ENCODE results near the gene ENOX2.
A peak's percentile ranks its signal among the peaks of the same experiment; 100 is the strongest.
"Not testable (repeated sequence)": the region's sequence is repeated elsewhere in the genome, so short reads cannot be mapped to it uniquely, and the experiment has no call there.

ENOX2 gene, protein sequence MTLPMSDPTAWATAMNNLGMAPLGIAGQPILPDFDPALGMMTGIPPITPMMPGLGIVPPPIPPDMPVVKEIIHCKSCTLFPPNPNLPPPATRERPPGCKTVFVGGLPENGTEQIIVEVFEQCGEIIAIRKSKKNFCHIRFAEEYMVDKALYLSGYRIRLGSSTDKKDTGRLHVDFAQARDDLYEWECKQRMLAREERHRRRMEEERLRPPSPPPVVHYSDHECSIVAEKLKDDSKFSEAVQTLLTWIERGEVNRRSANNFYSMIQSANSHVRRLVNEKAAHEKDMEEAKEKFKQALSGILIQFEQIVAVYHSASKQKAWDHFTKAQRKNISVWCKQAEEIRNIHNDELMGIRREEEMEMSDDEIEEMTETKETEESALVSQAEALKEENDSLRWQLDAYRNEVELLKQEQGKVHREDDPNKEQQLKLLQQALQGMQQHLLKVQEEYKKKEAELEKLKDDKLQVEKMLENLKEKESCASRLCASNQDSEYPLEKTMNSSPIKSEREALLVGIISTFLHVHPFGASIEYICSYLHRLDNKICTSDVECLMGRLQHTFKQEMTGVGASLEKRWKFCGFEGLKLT

DNA sequence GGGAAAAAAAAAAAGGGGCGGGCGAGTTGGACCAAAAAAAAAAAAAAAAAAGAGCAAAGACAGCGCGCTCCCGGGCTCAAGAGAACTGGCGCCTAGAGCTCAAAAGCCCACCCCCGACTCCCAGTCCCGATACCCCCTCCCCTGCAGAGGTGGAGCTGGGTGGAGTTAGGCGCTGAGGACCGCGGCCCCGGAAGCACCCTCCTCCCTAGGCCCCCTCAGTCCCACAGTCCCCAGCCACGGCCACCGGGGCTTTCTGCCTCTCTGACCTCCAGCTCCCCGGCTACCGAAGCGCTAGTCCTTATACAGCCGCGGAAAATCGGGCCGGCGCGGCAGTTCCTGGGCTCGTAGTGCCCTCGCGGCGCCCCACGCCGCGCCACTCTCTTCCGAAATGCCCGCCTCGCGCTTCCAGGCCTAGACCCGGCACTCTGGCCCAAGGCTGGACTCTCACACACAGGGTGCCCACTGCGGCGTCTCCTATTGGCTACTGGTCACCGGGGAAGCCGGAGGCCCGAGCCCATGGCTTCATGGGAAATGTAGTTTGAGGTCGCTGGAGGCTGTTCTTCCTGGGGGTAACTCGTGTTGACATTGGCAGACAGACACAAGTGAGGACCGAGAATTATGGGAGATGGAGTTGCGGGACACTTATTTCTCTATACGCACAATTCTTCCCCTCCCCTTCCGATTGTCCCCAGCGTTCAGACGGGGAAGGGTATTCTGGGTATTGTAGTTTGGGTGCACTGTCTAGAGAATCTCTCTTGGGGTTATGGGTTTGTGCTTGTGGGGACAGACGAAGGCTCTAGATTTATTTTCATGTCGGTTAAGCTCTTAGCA is at the start of gene ENOX2:
ENOX2 (minus strand) TSS at position 427 of the 831 bp plus-strand sequence. CDS start 199,993 bp downstream, outside the sequence.
- FAIRE-seq, result peak; percentile 97

DNA sequence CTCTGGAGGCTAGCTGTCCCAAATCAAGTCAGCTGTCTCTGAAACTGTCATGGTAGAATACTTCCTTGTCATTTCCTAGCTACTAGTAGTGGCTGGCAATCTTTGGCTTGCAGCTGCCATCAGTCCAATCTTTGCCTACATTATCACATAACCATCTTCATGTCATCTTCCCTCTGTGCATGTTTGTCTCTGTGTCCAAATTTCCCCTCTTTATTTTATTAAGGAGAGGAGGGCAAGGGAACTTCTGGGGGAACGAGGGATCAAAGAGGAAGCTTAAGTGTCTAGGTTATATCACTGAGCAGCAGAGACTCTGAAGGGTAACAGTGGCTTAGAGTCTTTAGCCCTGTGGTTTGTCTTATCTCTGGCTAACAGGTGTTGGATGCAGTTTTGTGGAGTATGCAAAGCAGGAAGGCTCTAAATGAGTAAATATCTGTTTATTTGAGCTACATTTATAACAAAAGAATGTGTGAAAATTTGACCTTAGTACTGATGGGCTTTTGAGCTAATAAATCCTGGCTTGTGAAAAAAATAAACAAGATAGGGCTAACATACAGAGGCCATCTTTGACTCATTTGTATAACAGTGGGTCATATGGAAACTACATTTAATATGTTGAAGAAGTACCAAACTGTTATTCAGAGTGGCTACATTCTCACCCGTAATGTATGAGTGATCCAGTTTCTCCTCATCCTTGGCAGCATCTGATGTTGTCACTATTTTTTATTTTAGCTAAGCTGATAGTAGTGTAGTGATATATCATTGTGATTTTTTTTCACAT is 49.4 kb upstream of the ENOX2 start:
- FAIRE-seq, result no peak

DNA sequence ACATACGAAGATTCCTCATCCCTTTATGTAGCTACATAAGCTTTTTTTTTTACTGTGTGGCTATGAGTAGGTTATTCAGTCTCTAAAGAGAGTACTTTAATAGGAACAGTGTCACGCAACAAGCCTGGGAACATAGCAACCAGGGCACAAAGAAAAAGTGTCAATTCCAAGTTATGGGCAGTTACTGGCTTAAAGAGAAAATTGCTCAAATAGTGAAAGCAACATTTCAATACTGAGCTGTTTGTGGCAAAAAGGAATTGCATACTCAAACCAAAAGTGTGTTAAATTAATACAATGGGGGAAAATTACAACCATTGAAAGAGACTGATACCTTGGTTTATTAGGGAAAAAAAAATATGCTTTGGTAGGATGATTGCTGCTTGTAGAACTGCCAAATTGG is 41.2 kb upstream of the ENOX2 start:
- FAIRE-seq, result no peak

DNA sequence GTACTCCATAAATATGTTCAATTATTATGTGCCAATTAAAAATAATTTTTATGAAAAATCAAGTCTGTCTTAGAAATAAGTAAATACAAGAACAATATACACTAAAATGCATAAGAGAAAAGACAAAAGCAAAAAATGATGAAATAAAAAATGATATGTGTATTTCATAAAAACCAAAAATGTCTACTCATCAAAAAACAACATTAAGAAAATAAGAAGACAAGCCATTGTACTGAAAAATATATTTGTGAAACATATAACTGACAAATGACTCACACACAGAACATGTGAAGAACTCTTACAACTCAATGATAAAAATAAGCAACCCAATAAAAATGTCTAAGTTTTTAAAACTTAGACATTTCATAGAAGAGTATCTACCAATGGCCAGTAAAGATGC is 34.1 kb upstream of the ENOX2 start:
- no peak for FAIRE-seq

DNA sequence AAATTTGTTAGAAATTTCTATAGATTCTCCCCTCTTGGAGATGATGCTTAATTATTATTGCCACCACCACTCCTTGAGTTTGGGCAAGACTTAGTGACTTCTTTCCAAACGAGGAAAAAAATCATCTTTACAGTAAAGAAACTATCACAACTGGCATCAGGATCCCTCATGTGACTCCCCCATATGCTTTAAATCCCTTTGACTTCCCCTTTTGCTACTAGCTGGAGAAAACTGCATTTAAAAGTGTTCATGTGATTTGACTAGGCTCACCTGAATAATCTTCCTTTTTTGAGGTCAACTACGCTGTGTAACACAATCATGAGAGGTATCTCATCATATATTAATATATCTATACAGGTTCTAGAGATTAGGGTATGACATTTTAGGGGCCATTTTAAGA is 30.3 kb upstream of the ENOX2 start:
- no peak for FAIRE-seq

DNA sequence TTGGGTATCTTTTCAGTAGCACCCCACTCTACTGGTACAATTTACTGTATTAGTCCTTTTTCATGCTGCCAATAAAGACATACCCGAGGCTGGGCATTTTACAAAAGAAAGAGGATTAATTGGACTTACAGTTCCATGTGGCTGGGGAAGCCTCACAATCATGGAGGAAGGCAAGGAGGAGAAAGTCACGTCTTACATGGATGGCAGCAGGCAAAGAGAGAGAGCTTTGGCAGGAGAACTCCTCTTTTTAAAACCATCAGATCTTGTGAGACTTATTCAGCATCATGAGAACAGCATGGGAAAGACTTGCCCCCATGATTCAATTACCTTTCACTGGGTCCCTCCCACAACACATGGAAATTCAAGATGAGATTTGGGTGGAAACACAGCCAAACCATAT is 17.4 kb upstream of the ENOX2 start:
- FAIRE-seq, result not testable (repeated sequence)

DNA sequence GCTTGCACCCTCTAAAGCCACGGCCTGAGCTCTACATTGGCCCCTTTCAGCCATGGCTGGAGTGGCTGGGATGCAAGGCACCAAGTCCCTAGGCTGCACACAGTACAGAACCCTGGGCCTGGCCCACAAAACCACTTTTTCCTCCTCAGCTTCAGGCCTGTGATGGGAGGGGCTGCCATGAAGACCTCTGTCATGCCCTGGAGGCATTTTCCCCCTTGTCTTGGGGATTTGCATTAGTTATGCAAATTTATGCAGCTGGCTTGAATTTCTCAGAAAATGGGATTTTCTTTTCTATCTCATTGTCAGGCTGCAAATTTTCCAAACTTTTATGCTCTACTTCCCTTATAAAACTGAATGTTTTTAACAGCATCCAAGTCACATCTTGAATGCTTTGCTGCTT is 16.7 kb upstream of the ENOX2 start:
- FAIRE-seq, result not testable (repeated sequence)

DNA sequence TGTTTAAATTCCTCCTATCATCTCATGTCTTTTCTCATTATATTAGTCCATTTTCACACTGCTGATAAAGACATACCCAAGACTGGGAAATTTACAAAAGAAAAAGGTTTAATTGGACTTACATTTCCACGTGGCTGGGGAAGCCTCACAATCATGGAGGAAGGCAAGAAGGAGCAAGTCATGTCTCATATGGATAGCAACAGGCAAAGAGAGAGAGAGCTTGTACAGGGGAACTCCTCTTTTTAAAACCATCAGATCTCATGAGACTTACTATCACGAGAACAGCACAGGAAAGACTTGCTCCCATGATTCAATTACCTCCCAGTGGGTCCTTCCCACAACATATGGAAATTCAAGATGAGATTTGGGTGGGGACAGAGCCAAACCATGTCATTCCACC is 15.5 kb upstream of the ENOX2 start:
- FAIRE-seq, result not testable (repeated sequence)

DNA sequence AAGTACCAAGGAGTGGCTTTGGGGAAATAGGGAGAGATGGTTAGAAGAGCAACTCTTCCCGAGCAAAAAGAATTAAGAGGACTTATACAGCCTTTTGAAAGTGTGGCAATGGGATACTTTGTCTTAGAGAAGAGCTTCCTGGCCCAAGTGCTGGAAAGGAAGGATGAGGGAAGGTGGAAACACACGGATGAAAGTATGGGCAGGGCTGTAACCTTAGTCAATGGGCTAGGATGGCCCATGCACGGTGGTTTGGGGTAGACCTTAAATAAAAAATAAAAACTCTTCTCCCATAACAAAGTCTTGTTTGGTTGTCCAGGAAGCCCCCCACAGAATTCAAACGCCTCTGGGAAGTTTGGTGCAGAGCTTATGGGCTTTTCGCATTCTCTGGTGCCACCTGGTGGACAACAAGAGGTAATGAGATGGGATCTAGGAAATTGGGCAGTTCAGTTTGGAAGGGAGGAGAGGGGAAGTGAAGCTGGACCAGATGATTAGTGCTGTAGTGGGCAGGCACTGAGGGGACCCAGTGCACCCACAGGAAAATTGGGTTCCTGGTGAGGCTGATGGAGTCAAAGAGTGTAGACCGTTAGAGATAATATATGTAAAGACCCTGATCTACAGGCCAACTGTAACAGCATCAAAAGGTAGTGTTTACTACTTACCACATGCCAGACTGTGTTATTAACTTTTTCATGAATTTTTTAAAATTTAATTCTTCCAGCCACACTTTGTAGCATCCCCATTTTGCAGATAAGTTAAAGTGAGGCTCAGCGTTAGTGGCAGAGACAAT is 13.8 kb upstream of the ENOX2 start:
- FAIRE-seq, result peak; percentile 69

DNA sequence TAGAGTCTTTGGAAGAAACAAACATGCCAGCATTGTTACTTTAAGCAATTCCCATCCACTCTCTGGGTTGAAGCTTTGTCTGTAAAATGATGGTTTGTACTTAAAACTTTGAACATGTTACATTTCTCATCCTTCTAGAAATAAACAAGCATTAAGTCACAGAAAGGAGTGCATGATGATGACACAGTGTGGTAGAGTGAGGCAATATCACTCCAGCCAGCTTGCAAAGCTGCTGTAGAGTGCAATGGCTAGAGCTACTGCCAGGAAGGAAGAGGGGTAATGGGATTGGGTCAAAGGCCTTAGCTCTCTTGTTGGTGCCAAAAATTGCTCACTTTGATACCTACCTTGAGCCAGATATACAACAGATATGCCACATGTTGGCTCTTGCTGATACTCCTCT is 12.3 kb upstream of the ENOX2 start:
- FAIRE-seq, result no peak

DNA sequence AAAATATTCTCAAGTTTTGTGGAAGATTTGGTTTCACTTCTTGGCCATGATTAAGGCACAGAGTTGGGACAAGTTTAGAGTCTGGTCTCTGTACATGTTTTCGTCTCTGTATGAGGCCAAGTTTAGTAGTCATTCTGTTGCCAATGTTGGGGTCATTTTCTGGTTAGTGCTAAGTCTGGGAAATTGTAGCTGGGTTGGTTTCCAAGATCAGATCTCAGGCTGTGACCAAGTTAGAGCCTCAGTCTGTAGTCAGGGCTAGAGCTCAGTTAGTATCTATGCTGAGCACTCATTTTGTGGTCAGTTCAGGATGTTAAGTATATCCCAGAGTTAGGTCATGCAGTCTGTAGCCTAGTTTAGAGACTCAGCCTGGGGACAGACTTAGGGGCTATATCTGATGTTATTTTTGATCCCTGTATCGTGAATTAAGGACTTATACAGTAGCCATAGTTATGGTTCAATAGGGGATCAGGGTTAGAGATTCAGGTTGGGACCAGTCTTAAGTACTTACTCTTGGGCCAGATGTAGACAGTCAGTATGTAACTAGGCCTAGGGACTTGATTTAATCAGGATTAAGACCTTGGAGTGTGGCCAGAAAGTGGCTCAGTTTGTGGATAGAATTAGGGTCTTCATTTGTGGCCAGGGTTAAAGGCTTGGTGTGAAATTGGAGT is 6.6 kb upstream of the ENOX2 start:
- no peak for FAIRE-seq

DNA sequence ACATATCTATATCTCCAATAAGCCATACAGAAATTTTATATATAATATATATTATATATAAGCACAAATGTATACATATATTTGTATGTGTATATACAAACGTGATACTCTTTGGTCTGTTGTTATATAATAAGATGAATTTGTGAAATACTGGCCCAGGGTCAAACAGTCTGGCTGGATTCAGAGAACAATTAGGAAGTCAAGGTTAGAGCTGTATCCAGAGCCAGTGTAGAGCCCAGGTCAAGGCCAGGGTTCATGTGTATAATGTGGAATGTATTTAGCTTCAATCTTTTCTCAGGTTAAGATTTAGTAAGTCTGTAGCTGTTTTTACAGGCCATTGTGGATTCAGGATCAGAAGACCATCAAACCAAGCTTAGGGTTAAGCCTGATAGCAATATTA is 3.8 kb upstream of the ENOX2 start:
- no peak for FAIRE-seq

DNA sequence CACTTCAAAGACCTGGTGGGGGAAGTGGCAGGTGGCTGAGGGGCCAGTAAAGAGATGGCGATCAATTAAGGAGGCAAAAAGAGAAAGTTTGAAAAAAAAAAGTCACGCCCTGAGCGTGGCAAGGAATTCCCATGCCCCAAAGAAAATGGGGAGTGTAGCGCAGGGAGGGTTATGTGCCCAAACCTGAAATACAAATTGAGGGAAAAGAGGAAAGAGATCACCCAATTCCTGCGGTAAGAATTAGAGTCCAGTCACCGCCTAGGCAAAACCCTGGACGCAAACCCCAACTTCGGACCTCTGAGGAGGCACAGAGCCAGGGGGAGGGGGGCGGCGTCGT is 595 bp downstream of the ENOX2 start:
- no peak for FAIRE-seq

DNA sequence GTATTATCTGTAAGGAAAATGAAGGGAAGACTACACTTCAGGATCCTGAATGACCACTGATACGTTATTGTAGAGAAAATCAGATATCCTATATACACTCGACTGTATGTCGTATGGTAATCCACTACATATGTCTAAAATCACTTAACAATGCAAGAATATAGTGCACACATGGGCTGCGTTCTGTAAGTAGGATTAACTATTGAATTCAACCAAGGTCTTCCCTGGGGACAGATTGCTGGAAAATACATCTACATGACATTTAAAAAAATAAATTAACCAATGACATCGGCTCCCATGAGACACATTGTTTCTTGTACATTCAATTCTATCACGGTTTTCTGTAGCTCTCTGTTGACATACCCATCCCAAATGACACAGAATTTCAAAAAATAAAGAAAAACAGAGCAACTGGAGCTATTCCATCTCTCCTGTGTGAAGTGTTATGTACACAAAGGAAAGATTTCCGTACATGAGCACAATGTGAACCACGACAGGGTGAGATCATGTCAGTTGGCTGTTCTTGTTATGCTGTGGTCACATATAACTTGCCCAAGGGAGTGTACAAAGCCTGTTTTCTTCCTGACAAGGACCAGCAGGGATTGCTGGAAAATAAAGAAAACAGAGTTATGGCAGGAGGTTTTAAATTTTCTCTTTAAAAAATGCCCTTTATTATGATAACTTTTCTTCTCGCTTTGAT is 6.1 kb downstream of the ENOX2 start:
- no peak for FAIRE-seq

DNA sequence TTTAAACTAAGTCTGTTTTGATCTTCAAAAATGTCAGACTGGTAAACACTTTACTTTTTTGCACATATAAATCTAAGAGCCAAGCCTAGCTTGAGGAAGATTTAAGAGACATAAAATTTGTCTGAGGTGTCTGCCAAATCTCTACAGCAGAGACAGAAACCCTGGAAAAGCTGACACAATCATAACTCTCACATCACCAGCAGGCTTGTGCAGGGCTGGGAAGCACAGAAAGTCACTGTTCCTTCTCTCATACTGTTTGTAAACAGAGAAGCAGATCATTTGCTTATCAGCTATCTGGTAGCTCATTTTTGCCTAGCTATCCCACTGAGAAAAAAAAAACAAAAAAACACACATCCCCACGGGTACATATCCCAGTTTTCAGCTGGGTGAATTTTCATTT is 7.0 kb downstream of the ENOX2 start:
- FAIRE-seq, result no peak

DNA sequence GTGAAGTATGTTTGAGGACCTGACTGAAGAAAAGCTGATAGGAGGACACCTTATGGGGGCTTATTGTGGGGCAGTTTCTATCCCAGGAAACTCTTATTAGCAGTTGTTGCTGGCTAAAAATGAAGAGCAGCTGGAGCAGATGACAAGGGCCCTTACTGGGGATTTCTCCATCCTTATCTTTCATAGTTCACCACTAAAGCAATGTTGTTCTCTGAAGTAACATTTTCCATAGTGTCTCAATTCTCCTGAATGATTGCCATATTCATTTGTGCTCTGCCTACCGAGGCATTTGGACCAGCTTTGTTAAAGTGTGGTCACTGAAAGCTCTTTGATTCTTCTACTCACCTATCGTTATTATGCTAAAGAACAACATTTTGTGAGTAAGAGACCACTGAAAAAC is 7.7 kb downstream of the ENOX2 start:
- FAIRE-seq, result no peak

DNA sequence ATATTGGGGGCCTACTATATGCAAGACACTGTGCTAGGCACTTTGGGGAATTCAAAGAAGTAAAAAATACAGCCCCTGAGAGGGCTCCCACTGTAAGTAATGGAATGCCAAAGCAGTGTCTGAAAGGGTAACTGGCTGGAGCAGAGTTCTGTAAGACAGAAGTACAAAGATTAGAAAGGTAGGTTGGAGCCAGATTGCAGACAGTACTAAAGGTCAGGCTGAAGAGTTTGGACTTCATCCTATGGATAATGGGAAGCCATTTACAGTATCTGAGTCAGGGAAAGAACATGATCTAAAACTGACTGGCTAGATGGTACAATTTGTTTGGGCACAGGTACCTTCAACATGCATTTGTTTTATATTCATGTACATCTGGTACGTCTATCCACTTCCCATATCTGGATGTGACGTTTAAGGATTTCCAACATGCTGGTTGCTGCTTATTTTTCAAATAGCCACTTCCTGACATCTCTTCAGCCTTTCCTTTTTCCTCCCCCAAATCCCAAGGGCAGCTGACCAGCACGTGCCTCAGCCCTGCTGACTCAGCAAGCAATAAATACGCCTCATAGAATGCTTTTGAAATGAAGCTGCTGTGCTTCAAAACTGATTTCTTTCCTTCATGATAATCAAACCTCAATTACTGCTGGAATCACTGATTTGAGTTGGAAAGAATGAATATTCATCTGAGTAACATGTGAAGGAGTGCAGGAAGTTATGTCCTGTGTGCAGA is 9.5 kb downstream of the ENOX2 start:
- no peak for FAIRE-seq

DNA sequence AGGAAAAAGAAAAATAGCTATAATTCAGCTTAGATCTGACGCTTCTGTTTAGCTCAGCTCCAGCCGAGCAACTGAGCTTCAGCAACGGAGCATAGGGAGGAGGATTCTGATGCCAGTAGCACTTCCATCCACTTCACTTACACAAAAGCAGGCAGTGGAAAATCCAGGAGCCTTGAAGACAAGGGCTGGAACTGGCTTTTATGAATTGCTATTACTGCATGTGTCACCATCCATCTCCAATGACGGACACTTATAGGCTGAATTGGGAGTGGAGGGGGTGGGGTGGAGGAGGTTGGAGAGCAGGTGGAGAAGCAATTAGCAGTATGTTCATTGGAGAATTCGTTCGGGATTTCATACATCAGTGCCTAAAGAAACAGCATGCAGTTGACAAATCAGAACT is 15.6 kb downstream of the ENOX2 start:
- FAIRE-seq, result no peak

DNA sequence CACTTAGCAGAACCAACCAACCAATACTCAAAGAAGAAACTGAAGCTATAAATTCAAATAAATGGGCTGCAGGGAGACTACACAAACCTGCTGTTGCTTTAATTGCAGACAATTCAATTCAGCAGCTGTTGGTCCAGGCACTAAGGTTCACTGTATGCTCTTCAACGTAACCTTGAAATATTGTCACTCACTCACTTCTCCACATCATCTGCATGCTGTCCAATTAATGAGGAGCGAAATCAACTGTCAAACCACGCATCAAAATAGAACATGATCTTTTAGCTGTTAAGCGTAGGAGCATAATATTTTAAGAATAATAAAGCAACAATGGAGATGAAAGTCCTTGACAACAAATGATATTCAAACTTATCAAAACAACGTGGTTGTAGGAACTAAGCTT is 17.0 kb downstream of the ENOX2 start:
- FAIRE-seq, result no peak

DNA sequence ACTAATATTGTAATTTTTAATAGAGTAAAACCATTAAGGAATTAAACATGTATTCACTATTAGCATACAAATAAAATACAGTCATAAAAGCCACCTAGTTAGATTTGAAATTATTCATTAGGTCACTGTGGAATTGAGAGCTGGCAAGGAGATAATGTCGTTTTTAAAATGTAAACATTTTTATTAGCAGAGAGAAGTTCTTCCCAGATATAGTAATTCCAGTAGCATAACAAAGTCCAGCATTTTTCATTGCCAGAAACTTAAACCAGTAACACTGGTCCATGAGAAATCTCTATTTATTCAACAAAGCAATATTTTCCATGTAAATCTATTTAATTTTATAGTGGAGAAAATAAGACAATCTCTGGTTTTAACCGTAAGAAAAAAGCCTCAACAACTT is 17.5 kb downstream of the ENOX2 start:
- peak; percentile 51 for FAIRE-seq

All from islet of Langerhans (tissue), 1 donor.